ENCODE measurements around the gene C17orf107. TPM values are rescaled to one million over a fixed set of nuclear protein-coding genes. Genes with fewer than 3 reads are reported as not detected.

The C17orf107 gene
- total and polyA plus RNA-seq, 2 of the 13 experiments (the other 11 are each of a cell fraction or from before 2014, with no cell fraction given): 0.20 to 0.59 TPM

GRCh38 chr17:4935650-4936049 lies 36.3 kb downstream of the C17orf107 start:
- Histone ChIP-seq H3K27me3 (ENCODE audit: control insufficient read depth in 1 of 2, insufficient read depth in 2 of 2, low read length in 2 of 2) (no peaks in the 10 kb centered on the region; a peak in 1 of 5 replicates), H3K4me2 (ENCODE audit: low read depth, low read length) (no peak overlapping the region), H3K9ac (ENCODE audit: insufficient read depth, low read depth, low read length) (no peak overlapping the region), H3K4me1 (ENCODE audit: insufficient read depth, low read length) (peaks cover 22% of the 10 kb centered on the region), H2AFZ (ENCODE audit: low read length) (no peak overlapping the region), H3K79me2 (ENCODE audit: insufficient read depth, low read length) (peaks cover 18% of the 10 kb centered on the region), H3K4me3 (replicated peaks in 1 of 3; ENCODE audit: insufficient read depth in 1 of 3, low read depth in 2 of 3, low read length in 3 of 3) (no peak overlapping the region), H3K36me3 (replicated peaks in 1 of 2; ENCODE audit: control insufficient read depth in 1 of 2, insufficient read depth in 2 of 2, low read length in 2 of 2) (peaks cover 0 to 13% of the 10 kb centered on the region in 2 experiments; a peak in 3 of 5 replicates), H3K9me3 (ENCODE audit: low read length) (no peaks in the 10 kb centered on the region), H4K20me1 (ENCODE audit: insufficient read depth, low read length) (no peaks in the 10 kb centered on the region), H3K27ac (ENCODE audit: extremely low read length, insufficient read depth, low read length) (no peak overlapping the region)
- intact Hi-C loops (cut with micrococcal nuclease; ENCODE audit: unreplicated experiment): no loop called here
- DNase-seq (ENCODE audit: low spot score): no peak
- TF ChIP-seq POLR2G (IDR thresholded peaks at IDR 0.05; ENCODE audit: low read depth, low read length): peak; percentile 47; the same call in 1 of the 2 replicates
- peak; percentile 55 for TF ChIP-seq AGO2 (optimal IDR thresholded peaks at IDR 0.05; ENCODE audit: low read depth, low read length)
- TF ChIP-seq MEF2D (CRISPR knock-in tag; IDR thresholded peaks at IDR 0.05): no peak
- FAIRE-seq: no peak
- POLR2A ChIA-PET: interaction anchor here (1.6 to 1.9 kb wide), 3 partner anchors 27 to 33 kb away, joined by 5 to 7 read pairs (median 6); partner anchors contain the start of gene SPAG7
- ATAC-seq: no peak
- BruUV-seq (replicated peaks): no TSS peak
- in situ Hi-C loops (cut with HindIII; ENCODE audit: extremely low pct_ligation_motif_present, low pct_unique_long_range_greater_than_20kb): no loop called here
- CTCF ChIA-PET (ENCODE audit: low intra/inter-chr PET ratio, low total read pairs): interaction anchor here (2.0 kb wide), 1 partner anchor 27 kb away, joined by 10 read pairs; no protein-coding TSS in a partner anchor

DNA sequence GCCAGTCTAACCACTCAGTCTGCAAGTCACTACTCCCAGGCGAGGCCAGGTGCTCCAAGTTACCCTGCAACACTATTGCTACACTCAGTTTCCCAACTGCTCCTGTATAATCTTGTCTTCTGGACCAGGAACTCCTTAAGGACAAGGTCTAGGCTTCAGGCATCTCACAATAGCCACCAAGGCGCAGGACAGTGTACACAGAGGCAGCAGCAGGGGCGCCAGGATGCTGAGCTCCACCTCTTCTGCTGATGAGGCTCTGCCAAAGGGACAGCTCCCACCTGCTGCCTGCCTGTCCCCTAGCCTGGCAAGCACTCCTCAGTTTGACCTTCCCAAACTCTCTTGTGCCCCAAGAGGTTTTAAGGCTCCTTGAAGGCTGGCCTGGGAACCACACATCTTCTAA lies 37.1 kb downstream of the C17orf107 start:
- POLR2A ChIA-PET: interaction anchor here (0.8 to 1.9 kb wide), 4 partner anchors 16 to 32 kb away, joined by 3 to 7 read pairs (median 6); partner anchors contain the start of gene SPAG7
- H3K27ac ChIP-seq (ENCODE audit: extremely low read length, insufficient read depth, low read length): no peak overlapping the region
- no peak overlapping the region for H3K4me3 ChIP-seq (replicated peaks in 1 of 3; ENCODE audit: insufficient read depth in 1 of 3, low read depth in 2 of 3, low read length in 3 of 3)
- BruUV-seq (replicated peaks): no TSS peak
- FAIRE-seq (no peak), DNase-seq (ENCODE audit: low spot score) (no peak), ATAC-seq (no peak)
- TF ChIP-seq RBFOX2 (IDR thresholded peaks at IDR 0.05; ENCODE audit: low read depth, low read length) (0 out of 2 replicates have a peak, but pooled peaks have one; percentile 20), ZNF121 (CRISPR knock-in tag; IDR thresholded peaks at IDR 0.05) (no peak)
- no peaks in the 10 kb centered on the region for H3K9me3 ChIP-seq (ENCODE audit: low read length)
- CTCF ChIA-PET (ENCODE audit: low intra/inter-chr PET ratio, low total read pairs): no interaction called here
- no peaks in the 10 kb centered on the region for H4K20me1 ChIP-seq (ENCODE audit: insufficient read depth, low read length)
- intact Hi-C loops (cut with micrococcal nuclease; ENCODE audit: unreplicated experiment): no loop called here
- H3K79me2 ChIP-seq (ENCODE audit: insufficient read depth, low read length): peaks cover 26% of the 10 kb centered on the region
- H3K27me3 ChIP-seq (ENCODE audit: control insufficient read depth in 1 of 2, insufficient read depth in 2 of 2, low read length in 2 of 2): no peaks in the 10 kb centered on the region; a peak in 1 of 5 replicates
- H3K4me2 ChIP-seq (ENCODE audit: low read depth, low read length): no peak overlapping the region
- H2AFZ ChIP-seq (ENCODE audit: low read length): no peak overlapping the region
- peaks cover 27% of the 10 kb centered on the region for H3K4me1 ChIP-seq (ENCODE audit: insufficient read depth, low read length)
- WGBS (ENCODE audit: low lambda C conversion rate): 96% methylated on average over 3 of the region's 3 CpGs
- peaks cover 0 to 13% of the 10 kb centered on the region in 2 experiments; a peak in 3 of 5 replicates for H3K36me3 ChIP-seq (replicated peaks in 1 of 2; ENCODE audit: control insufficient read depth in 1 of 2, insufficient read depth in 2 of 2, low read length in 2 of 2)
- in situ Hi-C loops (cut with HindIII; ENCODE audit: extremely low pct_ligation_motif_present, low pct_unique_long_range_greater_than_20kb): no loop called here
- no peak overlapping the region for H3K9ac ChIP-seq (ENCODE audit: insufficient read depth, low read depth, low read length)

Data from HepG2 (cell line).